DMS114 treated with DMSO at 0.1 percent for 48 hours (cell line): Measurements from ENCODE around the gene EDC3.
"Not testable (repeated sequence)": the region's sequence is repeated elsewhere in the genome, so short reads cannot be mapped to it uniquely, and the experiment has no call there.

ENCODE experiments used
- DNase-seq: peaks from one replicate; lab custom pipeline; 2025; ENCODE audit not compliant: unreplicated experiment; lab: John Stamatoyannopoulos, UW

The EDC3 gene

DNA sequence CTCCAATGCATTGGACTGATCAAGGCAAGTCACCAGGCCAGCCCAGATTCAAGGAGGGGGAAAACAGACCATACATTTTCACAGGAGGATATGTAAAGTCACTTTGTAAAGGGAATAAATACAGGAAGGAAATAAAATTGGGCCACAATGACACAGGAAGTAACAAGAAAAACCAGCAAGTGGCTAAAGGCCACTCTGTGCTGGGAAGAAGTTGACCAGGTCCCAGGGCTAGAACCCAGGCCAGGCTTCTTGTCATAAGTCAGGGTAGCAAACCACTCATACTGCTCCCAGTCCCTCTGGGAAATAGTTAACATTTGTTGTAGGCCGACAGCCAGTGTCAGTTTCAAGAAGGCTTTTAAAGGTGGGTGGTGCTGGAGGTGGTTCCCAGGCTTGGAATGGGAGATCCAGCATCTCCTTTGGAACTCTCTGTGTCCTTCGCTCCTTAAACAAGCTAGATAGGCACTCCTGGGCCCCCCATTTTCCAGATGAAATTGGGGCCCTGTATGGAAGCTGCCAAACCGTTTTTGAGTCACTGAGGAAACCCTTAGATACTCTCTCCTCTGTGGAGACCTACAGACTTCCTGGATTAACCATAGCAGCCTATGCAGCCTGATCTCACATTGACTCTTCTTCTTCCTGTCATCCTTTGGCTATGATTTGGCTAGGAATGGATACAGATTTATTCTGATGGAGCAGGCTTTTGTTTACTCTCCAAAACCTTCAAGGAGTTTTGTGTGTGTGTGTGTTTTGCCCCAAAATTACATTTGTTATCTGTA is 14.7 kb upstream of the EDC3 start:
- no peak for DNase-seq

DNA sequence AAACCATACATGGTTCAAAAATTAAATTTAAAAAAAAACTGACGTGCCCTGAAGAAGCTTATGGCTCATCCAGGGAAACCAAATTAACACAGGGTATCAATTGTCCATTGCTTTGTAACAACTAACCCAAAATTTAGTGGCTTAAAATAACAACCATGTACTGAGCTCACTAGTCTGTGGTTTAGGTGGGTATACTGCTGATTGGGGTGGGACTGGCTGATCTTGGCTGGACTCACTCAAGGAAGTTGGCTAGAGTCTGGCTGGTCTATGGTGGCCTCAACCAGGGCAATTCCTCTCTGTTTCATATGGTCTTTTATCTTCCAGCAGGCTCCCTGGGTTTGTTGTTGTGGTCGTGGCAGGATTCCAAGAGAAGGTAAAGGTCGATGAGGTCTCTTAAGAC is 14.1 kb upstream of the EDC3 start:
- no peak for DNase-seq

DNA sequence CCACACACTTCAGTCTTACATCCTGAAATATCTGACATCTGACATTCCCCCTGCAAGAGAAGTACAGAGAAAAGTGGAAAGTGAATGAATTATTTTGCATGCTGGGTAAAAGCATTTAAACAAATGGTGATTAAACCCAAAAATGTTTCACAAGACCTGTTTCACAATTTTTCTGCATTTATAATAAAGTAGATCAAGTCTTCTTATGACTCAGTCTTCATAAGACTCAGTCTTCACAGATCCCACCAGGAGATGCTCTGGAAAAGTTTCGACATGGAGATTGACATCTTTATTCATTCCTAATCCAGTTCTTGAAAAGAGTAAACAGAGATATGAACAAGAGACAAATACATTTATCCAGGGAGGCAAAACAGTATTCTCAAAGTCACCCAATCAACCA is 13.2 kb upstream of the EDC3 start:
- no peak for DNase-seq

DNA sequence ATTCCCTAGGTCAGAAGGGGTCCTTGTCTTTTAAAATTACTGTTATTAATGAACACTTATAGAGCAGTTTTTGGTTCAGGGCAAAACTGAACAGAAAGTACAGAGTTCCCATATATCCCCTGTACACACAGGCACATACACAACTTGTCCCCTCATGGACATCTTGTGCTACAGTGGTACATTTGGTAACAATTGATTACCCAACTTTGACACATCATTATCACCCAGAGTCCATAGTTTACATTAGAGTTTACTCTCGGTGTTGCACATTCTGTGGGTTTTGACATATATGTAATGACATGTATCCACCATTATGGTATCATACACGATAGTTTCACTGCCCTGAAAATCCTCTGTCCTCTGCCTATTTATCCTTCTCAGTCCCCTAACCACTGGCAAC is 984 bp upstream of the EDC3 start:
- no peak for DNase-seq

DNA sequence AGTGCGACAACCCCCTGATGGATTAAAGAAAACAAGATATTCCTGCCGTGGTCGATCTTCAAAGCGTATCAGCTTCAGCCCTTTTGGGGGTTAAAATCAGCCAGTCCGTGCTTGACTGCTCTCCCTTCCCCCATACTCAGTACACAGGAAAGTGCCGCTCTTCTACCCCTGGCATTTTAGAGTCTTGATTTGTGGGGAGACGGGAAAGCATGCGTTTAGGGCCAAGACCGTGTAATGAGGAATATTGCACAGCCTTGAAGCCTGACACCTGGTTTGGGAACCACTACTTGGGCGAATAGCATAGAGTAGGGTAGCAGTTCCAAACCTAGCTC is 540 bp upstream of the EDC3 start:
- no peak for DNase-seq

DNA sequence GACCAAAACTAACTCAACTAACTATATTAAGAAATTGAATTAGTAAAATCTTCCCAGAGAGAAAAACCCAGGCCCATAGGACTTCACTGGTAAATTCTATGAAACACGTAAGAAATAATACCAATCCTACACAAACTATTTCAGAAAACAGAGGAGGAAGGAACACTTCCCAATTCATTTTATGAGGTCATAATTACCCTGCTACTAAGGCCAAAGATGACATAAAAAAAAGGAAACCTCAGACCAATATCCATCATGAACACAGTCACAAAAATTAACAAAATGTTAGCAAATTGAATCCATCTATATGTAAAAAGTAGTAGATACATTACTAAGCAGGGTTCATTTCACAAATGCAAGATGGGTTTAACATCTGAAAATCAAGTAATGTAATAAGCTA is 3.5 kb downstream of the EDC3 start:
- DNase-seq = no peak

DNA sequence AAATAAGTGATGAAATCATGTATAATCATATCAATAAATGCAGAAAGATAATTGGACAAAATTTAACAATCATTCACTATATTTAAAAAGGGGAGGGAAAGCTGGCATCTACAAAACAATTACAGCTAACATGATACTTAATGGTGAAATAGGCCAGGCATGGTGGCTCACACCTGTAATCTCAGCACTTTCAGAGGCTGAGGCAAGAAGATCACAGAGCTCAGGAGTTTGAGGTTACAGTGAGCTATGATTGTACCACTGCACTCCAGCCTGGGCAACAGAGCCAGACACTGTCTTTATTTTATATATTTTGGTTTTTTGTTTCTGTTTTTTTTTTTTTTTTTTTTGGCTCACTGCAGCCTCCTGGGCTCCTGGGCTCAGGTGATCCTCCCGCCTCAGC is 12.1 kb downstream of the EDC3 start:
- DNase-seq = no peak

DNA sequence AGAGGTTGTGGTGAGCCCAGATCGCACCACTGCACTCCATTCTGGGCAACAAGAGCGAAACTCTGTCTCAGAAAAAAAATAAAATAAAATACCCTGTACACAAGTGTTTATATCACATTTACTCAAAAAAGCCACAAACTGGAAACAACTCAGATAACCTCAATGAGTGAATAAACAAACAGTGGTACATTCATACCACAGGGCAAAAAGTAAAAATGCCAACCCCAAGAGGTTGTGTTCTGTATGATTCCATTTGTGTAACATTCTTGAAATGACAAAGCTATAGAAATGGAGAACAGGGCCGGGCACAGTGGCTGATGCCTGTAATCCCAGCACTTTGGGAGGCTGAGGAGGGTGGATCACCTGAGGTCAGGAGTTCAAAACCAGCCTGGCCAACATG is 12.9 kb downstream of the EDC3 start:
- DNase-seq = no peak

DNA sequence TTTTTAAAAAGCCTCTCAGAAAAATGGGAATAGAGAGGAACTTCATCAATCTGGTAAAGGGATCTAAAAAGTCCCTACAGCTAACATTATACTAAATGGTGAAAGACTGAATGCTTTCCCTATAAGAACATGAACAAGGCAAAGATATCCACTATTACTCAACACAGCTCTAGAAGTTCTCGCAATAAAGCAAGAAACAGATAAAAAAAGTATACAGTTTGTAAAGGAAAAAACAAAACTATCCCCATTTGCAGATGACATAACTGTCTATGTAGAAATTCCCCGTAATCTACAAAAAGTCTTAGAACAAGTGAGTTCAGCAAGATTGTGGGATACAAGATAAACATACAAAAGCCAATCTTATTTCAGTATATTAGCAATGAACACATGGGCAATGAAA is 15.4 kb downstream of the EDC3 start:
- DNase-seq = no peak

DNA sequence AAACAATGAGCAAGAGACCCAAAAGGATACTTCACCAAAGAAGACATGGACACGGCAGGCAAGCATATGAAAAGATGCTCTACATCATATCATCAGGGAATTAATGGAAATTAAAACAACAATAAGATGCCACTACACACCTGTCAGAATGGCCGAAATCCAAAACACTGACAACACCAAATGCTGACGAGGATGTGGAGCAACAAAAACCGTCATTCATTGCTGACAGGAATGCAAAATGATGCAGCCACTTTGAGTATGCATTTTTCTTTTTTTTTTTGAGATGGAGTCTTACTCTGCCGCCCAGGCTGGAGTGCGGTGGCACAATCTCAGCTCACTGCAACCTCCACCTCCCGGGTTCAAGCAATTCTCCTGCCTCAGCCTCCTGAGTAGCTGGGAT is 19.0 kb downstream of the EDC3 start:
- DNase-seq = no peak

DNA sequence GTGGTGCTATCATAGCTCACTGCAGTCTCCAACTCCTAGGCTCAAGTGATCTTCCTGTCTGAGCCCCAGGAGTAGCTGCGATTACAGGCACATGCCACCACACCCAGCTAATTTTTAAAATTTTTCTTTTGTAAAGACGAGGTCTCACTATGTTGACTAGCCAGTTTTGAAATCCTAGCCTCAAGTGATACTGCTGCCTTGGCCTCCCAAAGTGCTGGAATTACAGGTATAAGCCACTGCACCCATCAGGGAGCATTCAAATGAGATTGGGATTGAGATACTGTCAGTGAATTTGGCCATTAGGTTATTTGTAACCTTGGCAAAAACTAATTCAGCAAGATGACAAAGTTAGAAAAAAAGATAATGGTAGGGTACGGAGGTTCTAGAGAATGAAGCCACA is 21.7 kb downstream of the EDC3 start:
- no peak for DNase-seq

DNA sequence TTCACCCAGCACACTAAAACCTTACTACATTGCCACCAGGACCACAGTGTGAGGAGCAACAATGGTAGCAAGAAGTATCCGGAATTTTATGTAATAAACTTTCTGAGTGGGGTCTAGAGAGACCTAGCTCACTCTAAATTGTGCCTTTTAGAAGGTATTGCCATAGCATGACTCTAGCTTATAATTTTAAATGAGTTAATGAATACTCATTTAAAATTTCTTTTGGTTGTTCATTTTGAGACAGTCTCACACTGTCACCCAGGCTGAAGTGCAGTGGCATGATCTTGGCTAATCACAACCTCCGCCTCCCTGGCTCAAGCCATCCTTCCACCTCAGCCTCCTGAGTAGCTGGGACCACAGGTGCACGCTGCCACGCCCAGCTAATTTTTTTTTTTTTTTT is 26.2 kb downstream of the EDC3 start:
- no peak for DNase-seq

DNA sequence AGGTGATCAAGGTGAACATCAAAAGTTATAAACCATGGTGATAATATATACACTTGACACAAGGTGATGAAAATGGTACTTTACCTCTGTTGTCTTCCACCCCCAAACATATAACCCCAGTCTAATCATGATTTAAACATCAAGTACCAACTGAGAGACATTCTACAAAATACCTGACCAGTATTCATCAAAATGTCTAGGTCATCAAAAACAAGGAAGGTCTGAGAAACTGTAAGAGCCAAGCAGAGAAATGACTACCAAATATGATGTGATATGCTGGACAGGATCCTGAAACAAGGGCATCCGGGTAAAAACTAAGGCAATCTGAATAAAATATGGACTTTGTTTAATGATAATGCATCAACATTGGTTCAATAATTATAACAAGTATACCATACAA is 27.8 kb downstream of the EDC3 start:
- DNase-seq = no peak

DNA sequence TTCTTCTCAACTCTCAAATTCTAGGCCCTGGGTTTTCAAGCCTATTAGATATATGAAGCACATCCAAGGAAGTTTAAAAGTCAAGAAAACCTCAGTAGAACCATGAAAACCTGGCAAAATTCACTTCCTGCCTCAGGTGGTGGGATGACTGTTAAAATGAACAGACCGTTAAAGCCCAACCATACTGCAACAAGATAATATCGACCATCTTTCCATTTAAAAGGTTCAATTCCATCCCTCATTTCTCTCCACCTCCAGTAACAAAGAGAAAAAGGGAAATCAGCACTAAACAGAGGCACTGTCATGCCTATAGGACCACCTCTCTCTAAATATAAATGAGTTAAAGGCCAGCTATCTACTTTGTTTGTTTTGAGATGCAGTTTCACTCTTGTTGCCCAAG is 31.2 kb downstream of the EDC3 start:
- DNase-seq = no peak

DNA sequence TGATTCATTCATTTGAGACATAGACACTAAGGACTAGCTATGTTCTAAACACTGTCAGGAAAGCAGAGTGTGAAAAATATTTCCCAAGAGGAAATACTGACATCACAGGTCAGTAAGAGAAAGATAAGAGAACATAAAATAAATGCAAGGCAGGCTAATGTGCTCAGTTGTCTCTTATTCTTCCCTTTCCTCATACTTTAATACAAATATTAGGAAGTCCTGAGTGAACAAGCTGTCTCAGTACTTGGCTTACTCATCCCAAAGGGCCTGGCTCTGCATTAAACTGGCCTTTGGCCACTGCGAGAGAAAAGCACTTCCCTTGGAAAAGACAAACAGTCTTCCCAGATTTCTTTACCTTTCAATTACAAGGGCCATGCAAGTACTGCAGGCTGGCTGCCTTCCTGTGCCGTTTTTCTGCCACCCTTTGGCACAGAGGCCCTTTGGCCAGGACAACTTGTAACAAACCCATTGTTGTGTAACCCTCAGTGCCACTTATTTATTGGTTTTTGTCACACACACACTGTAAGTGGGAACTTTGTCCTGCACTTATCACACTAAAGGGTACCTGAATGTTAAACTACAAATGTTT is 31.7 kb downstream of the EDC3 start:
- DNase-seq = no peak

DNA sequence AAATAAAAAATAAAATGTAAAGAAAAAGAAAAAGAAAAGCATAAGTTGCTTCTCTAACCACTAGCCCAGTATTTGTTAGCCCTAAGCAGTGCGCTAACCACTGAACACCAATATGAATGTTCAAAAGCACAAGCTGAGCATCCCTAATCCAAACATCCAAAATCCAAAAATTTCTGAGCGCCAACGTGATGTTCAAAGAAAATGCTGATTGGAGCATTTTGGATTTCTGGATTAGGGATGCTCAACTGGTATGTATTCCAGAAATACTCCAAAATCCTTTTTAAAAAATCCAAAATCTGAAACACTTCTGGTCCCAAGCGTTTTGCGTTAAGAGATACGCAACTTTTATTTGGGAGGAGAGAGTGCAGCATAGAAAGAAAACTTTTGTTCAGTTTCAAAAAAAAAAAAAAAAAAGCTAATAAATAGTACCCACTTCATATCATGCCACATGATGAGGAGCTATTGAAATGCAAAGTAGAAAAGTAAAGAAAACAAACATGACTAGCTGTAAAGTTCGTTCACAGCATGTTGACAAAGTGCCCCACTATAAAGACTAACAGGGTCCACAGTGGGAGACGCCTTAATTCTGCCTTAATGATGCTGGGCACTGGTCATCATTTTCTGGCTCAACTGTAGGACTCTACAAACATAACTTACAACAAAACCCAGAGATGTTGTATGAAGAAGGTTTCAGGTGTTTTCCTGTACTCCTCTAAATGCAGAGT is 32.4 kb downstream of the EDC3 start:
- DNase-seq = no peak

DNA sequence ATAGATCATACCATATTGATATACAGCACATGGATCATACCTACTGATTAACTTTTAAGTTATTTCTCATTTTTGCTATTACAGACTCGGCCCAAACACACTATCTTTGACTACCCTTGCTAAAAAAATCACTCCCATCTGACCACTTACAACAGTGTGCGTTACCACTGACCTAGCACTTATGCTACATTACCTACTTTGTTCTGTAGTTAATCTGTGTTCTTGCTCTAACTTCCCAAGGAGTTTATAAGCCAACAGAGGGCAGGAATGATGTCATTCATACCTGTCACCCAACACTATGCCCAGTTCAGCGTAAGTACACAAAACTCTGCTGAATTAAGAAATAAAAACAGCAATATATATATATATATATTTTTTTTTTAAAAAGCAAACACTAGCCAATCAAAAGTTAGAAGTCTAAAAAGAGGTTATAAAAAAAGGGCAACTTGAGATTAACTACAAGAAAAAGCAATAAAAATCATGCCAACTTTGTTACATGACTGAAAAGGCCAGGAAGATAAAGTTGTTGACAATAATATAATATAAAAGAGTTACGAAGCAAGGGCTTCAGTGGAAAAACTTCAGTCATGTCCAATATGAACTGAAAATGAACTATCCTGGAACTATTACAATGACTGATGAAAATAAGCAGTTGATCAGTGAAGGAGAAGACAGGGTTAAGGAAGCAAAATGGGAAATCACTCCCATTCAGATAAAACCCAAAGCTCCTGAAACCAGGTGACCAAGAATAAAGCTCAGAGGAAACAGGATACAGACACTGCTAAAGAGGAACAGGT is 33.6 kb downstream of the EDC3 start:
- DNase-seq = no peak

DNA sequence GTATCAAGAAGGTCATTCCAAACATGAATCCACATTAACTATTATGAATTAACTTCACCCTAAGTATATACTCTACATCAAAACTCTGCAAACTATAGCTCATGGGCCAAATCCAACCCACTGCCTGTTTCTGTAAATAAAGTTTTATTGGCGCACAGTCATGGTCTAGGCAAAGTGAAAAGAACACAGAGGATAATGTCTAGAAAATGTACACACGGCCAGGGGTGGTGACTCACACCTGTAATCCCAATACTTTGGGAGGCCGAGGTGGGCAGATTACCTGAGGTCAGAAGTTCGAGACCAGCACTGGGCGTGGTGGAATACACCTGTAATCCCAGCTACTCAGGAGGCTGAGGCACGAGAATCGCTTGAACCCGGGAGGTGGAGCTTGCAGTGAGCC is 34.5 kb downstream of the EDC3 start:
- DNase-seq = not testable (repeated sequence)

DNA sequence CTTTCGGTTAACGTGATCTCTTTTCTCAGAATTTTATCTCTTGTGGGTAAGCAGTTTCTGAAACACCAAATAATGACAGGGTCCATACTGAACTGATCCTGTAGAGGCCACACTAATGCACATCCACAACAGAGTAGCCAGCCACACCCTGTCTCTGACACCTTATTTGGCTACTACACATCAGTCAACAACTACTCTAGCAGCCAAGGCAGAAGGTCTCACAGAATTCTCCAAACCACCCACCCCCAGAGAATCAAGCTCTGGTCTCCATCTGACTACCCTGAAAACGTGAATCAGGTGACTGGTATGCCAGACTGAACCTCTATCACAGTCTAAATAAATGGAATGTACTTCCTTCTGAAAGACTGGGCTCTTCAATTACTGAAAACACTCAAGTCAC is 38.0 kb downstream of the EDC3 start:
- no peak for DNase-seq

DNA sequence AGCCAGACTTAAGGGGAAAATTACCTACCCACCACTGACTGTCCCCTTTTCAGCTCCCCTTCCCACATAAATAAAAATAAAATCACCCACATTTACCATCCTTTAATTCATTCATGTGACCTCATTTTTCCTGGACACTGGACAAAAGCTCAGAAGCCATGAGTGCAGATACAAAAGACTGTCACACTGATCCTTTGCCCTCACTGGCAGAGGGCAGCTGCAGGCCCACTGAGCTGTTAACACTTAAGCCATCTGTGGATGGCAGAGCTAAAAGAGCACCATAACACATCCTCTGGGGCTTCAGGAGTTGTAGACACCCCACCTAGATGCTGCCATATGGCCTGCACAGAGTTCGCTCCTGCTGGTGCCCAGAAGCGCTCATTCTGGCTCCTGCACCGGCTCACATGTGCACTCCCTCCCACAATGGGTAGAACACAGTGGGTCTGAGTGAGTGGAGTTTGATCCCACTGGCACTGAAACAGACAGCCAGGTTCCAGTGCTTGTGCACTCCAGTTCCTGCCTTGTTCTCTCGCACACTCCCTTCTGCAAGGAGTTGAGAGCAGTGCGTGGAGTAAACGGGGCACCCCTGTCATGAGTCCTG is 38.8 kb downstream of the EDC3 start:
- DNase-seq = no peak

DNA sequence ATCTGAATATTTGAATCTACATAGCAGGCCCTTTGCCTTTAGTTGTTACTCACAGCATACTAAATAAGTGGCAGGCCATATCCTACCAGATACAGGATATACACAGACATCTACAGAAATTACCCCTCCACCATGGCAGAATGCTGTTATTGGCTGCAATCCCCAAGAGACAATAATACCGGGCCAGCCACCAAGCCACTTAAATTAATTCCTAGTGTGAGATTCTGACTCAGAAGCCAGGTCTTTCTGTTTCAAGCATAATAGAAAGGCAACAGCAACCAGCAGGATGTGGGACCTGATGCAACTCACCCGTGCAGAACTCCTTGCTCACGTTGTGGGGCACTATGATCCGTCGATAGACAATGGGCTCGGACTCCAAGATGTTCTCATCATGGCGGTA is 40.4 kb downstream of the EDC3 start:
- DNase-seq = no peak
